COLO668 (cell line): ENCODE data around the gene NTRK3.
"Not testable (repeated sequence)": the region's sequence is repeated elsewhere in the genome, so short reads cannot be mapped to it uniquely, and the experiment has no call there.

Experiments used
- DNase-seq: peaks from one replicate; lab custom pipeline; 2025; ENCODE audit not compliant: unreplicated experiment; lab: John Stamatoyannopoulos, UW

Gene NTRK3

DNA sequence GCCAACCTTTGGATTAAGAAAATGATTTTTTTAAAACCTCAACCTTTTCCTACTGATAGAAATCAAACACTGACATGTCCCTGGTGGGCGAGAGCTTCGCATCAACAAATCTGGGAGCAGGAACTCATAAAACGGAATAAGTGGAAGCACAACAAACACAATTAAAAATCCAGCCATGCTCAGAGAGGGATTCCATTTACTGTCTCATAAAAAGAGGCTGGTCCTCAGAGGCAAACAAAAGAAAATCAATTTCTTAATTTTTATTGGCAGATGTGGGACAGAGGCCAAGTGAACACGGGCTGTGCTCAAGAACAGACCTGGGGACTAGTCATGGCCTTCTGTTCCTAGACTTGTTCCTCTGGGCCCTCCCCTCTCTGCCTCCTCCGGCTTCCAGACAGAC, 214.5 kb downstream of the NTRK3 start:
- DNase-seq, result no peak

DNA sequence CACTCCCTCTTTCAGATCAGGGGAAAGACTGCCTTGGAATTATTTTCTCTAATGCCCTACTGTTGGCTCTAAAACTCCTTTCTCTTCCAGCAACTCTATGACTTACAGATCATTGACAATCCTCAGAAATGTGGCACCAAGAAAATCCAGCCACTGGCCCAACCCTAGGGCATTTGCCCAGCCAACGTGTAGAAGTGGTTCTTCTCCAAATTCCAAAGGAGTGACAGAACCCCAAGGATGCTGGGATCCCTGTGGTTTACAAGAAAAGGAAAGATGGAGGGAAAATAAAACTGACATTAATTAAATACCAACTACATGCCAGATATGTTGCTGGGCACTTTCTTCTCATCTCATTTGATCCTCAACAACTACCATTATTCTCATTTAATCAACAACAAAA, 216.0 kb downstream of the NTRK3 start:
- no peak for DNase-seq

- DNase-seq, result no peak
Measured at GRCh38 chr15:88038261-88038660, 218.3 kb downstream of the NTRK3 start.

DNA sequence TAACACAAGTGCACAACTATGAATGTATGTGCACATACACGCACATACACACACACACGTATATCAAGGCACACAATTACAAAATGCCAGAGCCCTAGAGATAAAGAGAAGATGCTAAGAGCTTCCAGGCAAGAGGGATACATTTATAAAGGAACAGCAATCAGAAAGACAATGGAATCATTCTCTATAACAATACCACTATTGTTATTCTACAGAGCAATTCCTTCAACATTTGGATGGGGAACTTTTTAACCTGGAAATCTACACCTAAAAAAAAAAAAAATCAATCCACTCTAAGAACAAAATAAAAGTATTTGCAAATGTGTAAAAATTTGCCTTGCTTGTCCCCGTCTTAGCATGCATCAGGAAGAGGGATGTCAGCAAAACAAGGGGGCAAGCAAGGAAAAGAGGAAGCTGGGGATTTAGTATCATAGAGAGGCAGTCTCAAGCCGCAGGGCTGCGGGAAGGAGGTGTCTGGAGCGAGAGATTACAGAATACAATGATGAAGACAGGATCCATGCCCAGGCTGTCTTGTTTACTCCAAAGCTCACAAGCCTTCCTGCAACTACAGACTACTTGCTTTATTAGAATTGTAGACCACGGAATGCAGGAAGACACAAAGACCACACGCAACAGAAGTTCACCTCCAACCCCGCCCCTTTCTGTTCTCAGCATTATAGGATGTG, 220.2 kb downstream of the NTRK3 start:
- DNase-seq, result no peak

- DNase-seq, result no peak
Measured at GRCh38 chr15:88035381-88035780, 221.2 kb downstream of the NTRK3 start.

DNA sequence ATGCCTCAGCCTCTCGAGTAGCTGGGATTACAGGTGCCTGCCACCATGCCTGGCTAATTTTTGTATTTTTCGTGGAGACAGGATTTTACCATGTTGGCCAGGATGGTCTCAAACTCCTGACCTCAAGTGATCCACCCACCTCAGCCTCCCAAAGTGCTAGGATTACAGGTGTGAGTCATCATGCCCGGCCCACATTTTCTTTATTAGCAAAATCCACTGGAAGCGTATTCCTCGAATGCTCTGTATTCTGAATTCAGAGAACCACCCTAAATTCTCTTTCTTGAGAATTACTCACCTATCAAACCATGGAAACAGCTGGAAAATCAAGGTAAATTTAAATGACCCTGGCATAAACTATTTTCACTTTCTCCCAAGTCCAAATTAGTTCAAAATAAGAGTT, 223.1 kb downstream of the NTRK3 start:
- DNase-seq, result not testable (repeated sequence)

- DNase-seq, result no peak
Measured at GRCh38 chr15:88032787-88033186, 223.8 kb downstream of the NTRK3 start.

DNA sequence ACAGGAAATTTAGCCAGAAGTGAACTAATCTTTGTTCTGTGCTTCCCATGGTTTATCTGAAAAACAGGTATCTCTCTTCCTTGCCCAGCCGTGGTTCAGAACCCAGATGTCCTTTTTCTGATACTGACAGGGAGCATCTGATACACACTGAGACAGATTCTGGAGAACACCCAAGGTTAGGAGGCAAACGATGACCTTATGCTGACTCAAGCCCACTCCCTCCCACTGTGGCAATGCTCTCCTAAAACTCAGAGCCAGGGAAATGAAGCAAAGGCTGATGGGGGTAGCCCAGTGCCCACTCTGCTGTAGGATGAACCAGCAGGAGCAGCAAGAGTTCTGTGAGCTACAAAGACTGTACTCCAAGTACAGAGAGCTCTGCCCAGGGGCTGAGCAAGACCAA, 225.1 kb downstream of the NTRK3 start:
- no peak for DNase-seq

DNA sequence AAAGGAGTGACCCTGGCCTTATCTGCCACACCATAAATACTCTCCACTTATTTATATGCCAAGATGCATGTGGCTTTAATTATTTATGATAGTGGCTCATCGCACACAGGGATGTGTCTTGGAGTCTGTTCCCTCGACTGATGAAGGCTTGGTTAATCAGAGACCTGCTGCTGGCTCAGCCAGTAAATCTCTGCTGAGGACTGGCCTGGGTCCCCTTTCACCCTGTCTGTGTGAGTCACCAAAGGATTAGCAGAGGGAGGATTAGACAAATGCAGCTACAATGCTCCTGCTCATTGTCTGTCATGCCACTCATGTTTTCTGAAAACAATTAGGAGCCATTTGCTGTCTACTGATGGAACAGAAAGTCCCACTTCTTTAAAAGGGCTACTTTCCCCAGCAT, 226.8 kb downstream of the NTRK3 start:
- no peak for DNase-seq

DNA sequence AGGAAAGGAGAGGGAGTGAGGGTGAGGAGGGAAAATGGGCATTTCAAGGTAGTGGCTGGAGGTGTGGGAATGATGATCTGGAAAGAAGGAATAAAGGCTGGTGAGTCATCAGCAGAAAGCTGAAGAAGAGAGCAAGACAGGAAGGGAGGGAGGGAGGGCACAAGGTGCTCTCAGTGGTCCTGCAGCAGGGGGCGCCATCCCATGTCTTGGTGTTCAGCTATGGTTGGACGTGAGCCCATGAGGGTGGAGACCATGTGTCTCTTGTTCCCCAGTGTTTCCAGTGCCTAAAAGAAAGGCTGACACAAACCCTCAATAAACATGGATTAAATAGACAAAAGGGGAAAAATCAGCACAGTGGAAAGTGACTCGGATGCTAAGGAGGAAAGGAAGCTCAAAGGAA, 228.5 kb downstream of the NTRK3 start:
- DNase-seq, result no peak

DNA sequence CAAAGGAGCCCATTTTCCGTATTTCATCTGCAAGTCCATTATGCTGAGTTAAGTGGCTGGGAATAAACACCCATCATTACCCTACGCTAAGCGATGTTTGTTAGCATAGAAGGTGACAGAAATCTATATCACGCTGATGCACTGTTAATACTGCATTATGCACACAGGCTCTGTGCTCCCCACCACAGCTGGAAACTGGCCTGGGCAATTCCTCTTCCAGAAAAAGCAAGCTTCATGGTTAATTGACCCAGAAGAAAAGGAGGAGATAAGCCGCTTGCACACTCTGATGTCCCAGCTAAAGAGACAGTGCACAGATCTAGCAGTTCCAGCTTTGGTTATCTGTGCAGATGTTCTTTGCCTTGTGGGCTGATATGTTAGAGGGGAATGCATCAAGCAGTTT, 232.6 kb downstream of the NTRK3 start:
- no peak for DNase-seq

GRCh38 chr15:88022716-88023115, 233.8 kb downstream of the NTRK3 start:
- DNase-seq, result no peak

DNA sequence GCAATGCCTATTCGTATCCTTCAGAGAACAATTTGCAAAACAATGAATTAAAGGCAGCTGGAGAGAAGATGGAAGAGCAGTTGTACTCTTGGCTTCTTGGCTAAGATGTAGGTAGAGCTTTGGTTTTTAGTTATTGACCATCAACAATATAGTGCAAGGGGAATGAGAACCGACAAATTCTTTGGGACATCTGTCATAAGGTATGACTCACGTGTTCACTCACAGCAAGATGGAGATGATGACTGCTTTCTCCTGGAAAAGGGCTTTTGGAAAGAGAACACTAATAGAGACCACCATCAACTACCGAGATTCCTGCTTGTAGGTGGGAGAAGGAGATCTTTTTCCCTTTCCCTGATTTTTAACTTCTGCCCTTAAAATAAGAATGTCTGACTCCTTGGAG, 234.9 kb downstream of the NTRK3 start:
- DNase-seq, result no peak

DNA sequence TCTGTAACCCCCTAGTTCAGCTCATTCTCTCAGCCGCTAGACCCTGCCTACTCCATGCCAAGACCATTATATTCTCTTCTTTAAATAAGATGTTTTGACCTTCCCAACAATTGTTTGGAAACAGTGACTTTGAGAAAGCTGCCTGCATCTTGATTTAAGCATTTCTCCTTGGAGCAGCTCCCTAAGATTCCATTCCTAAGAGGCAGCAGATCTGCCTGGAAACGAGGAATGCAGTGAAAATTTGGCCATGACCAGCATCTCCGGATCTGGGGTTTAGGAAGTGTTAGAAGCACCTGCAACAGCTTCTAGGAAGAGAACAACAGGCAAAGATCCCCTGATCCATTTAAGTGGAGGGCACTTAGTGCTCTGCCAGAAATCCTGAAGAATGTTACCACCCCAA, 235.7 kb downstream of the NTRK3 start:
- DNase-seq, result no peak

DNA sequence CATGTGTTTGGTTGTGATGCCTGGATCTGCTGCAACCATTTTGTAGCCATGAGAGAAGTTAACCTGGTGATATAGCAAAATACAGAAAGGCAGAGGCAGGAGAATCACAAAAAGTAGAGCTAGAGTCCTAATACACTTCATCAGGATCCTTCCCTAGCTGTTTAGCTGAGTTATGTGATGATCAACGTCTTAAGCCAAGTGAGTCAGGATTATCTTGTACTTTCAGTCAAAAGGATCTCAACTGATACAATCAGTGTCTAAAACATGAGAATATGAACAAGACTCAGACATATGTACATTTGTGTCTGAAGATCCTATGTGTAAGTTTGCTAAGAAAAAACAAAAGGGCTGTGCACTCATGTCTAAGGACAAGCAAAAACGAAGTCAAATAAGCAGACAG, 236.9 kb downstream of the NTRK3 start:
- no peak for DNase-seq

GRCh38 chr15:88018869-88019641, 237.5 kb downstream of the NTRK3 start:
- DNase-seq, result no peak

GRCh38 chr15:88017753-88018152, 238.8 kb downstream of the NTRK3 start:
- no peak for DNase-seq

DNA sequence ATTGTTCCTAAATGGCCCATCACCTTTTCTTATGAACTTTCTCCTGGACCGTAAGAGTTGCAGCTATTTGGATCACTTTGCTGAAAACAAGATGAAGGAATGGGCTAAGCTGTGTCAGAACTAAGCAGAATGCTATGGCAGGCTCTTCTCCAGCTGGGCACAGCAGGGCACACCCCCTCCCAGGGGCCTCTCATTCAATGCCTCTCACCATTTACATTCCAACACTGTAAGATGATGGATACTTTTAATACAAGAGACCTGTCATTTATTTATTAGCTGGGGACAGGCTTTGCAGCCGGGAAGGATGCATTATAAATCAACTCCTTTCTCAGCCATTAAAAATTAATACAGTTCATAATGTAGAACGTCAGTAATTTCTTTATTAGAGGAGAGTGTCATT, 240.1 kb downstream of the NTRK3 start:
- DNase-seq, result no peak

- no peak for DNase-seq
Measured at GRCh38 chr15:88015228-88015860, 241.2 kb downstream of the NTRK3 start.

DNA sequence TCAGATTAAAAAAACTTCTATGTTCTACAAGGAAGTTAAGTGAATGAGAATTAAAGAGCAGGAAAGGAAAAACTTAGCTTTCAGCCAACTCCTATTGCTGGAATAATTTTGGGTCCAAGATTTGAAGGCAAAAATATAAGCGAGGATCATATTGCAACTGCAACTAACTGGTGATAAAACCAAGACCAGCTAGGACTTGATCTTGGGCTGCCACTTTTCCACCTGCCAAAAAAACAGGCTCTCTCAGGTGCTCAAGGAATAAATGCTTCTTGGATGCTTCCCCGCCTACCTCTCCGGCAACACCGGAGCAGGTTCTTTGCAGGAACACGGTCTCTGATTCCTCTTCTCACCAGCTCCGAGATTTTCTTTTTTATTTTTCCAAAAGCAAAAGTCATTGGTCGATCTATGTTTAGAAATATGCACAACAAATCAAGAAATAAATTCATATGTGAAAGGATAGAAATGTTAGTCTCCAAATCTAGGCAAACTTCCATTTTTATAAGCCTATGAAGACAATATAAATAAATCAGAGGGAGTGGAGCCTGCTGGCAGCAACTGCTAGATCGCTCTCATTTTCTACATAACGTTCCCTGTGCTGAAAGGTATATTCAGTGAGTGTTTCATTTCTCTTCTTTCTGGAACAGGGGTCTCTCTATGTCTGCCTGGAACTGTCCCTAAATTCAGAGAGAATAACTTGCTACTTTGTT, 241.9 kb downstream of the NTRK3 start:
- no peak for DNase-seq

DNA sequence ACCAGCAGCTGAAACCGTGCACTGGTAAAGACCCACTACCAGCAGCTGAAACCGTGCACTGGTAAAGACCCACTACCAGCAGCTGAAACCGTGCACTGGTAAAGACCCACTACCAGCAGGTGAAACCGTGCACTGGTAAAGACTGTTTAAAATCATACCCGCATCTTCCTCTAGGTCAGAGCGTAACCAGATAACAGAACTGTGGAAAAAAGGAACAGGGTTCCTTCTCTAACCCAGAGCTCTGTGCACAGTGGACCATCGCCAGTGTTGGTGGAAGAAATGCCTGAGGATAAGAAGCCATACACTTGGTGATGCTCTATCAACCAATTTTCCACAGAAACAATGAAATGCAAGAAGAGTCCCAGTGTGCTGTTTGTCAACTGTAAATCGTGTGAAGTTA, 243.4 kb downstream of the NTRK3 start:
- no peak for DNase-seq

- no peak for DNase-seq
Measured at GRCh38 chr15:88012688-88013087, 243.9 kb downstream of the NTRK3 start.
